Smooth muscle cell (in vitro differentiated cells): Measurements from ENCODE around the gene CTIF. TPM values are rescaled to one million over a fixed set of nuclear protein-coding genes. Genes with fewer than 3 reads are reported as not detected.

Experiments used
- DNase-seq: peaks from one replicate; lab custom pipeline; 2025; ENCODE audit not compliant: unreplicated experiment; lab: John Stamatoyannopoulos, UW
- H2AFZ ChIP-seq: fragments of 200-600 bp; sonication (generic); 2 replicates; pipeline ENCODE4 v1.6.0; 2016; ENCODE audit warnings: antibody characterized with exemption, low read depth, mild to moderate bottlenecking
- H3F3A ChIP-seq: fragments of 200-600 bp; sonication (generic); 2 replicates; pipeline ENCODE4 v1.6.0; 2017; ENCODE audit warnings: antibody characterized with exemption, low read depth
- H3K27ac ChIP-seq: fragments of 200-600 bp; sonication (generic); 2 replicates; pipeline ENCODE4 v1.5.1; 2016; ENCODE audit warnings: low read depth, mild to moderate bottlenecking
- H3K27me3 ChIP-seq: fragments of 200-600 bp; sonication (generic); 2 replicates; pipeline ENCODE4 v1.6.1; 2016; ENCODE audit warnings: low read depth, mild to moderate bottlenecking
- H3K36me3 ChIP-seq: fragments of 200-600 bp; sonication (generic); 2 replicates; pipeline ENCODE4 v1.5.1; 2016; ENCODE audit warnings: low read depth
- H3K4me1 ChIP-seq: fragments of 200-600 bp; sonication (generic); 2 replicates; pipeline ENCODE4 v1.5.1; 2016; ENCODE audit warnings: low read depth
- H3K4me2 ChIP-seq: fragments of 200-600 bp; sonication (generic); 2 replicates; pipeline ENCODE4 v1.6.0; 2016; ENCODE audit warnings: mild to moderate bottlenecking
- H3K4me3 ChIP-seq: fragments of 200-600 bp; sonication (generic); 2 replicates; pipeline ENCODE4 v1.5.1; 2016; ENCODE audit warnings: mild to moderate bottlenecking
- H3K79me2 ChIP-seq: fragments of 200-600 bp; sonication (generic); 2 replicates; pipeline ENCODE4 v1.6.0; 2016; ENCODE audit warnings: low read depth, mild to moderate bottlenecking
- H3K9ac ChIP-seq: fragments of 200-600 bp; sonication (generic); 2 replicates; pipeline ENCODE4 v1.6.0; 2016; ENCODE audit warnings: low read depth
- H3K9me3 ChIP-seq: fragments of 200-600 bp; sonication (generic); replicated peaks from 2 replicates; pipeline ENCODE4 v1.5.1; 2016; ENCODE audit warnings: low read depth
- H4K20me1 ChIP-seq: fragments of 200-600 bp; sonication (generic); 2 replicates; pipeline ENCODE4 v1.6.0; 2016; ENCODE audit warnings: low read depth
- CTCF ChIP-seq: fragments of 200-600 bp; sonication (generic); IDR thresholded peaks from 2 replicates; pipeline ENCODE4 v1.5.1; 2017; ENCODE audit warnings: borderline replicate concordance, mild to moderate bottlenecking, antibody characterized with exemption; ENCODE audit not compliant: insufficient read depth, poor library complexity, severe bottlenecking
- WGBS: methylation state at CpG from one replicate; pipeline ENCODE4 v1.1.7; 2016; ENCODE audit warnings: low lambda C conversion rate; 5-methylcytosine and 5-hydroxymethylcytosine counted together
- polyA plus RNA-seq: library from polyadenylated mRNA; unstranded; fragments of >200 nt; fragmentation: Nextera tagmentation; extraction: Ambion mirVana; gene quantifications from 2 replicates; pipeline ENCODE4 v1.2.1, GENCODE V29; 2016
- total RNA-seq: library from RNA; depleted of rRNA; stranded (reverse); fragments of >200 nt; gene quantifications from 2 replicates; pipeline ENCODE4 v1.2.3, GENCODE V29; 2014

Gene CTIF
- total and polyA plus RNA-seq, 2 experiments from 2014 or later, result 22.2 to 25.3 TPM

- Histone ChIP-seq H3F3A (peaks cover 37% of the 10 kb centered on the region), H3K9me3 (no peaks in the 10 kb centered on the region), H2AFZ (no peak overlapping the region), H3K4me1 (peaks cover 42% of the 10 kb centered on the region), H3K4me2 (peak overlapping the region; percentile 79), H3K27me3 (no peaks in the 10 kb centered on the region), H3K36me3 (no peaks in the 10 kb centered on the region), H3K4me3 (peak overlapping the region; percentile 4), H3K9ac (peak overlapping the region; percentile 37), H3K27ac (peak overlapping the region; percentile 92), H3K79me2 (peaks cover 19% of the 10 kb centered on the region), H4K20me1 (no peaks in the 10 kb centered on the region)
- 30% methylated on average over 18 of the region's 18 CpGs for WGBS
- DNase-seq, result peak; percentile 44
- no peak for TF ChIP-seq CTCF
These were observed 295.7 kb downstream of the CTIF start for GRCh38 chr18:48834413-48835031.

- H3K4me3 ChIP-seq, result no peak overlapping the region
- H3K4me1 ChIP-seq, result peaks cover 41% of the 10 kb centered on the region
- H3K36me3 ChIP-seq, result no peaks in the 10 kb centered on the region
- peak overlapping the region; percentile 92 for H3K27ac ChIP-seq
- peaks cover 17% of the 10 kb centered on the region for H3K79me2 ChIP-seq
- H3K27me3 ChIP-seq, result no peaks in the 10 kb centered on the region
- H4K20me1 ChIP-seq, result no peaks in the 10 kb centered on the region
- H3K9ac ChIP-seq, result no peak overlapping the region
- no peak for DNase-seq
- H3F3A ChIP-seq, result peaks cover 40% of the 10 kb centered on the region
- TF ChIP-seq CTCF, result no peak
- no peaks in the 10 kb centered on the region for H3K9me3 ChIP-seq
- 49% methylated on average over 3 of the region's 3 CpGs for WGBS
- H2AFZ ChIP-seq, result no peak overlapping the region
- peak overlapping the region; percentile 5 for H3K4me2 ChIP-seq
These were observed 296.3 kb downstream of the CTIF start for GRCh38 chr18:48835119-48835518.

- H3K9ac ChIP-seq, result no peak overlapping the region
- H3K9me3 ChIP-seq, result no peaks in the 10 kb centered on the region
- H3K36me3 ChIP-seq, result no peaks in the 10 kb centered on the region
- peak overlapping the region; percentile 92 for H3K27ac ChIP-seq
- no peaks in the 10 kb centered on the region for H3K27me3 ChIP-seq
- H3F3A ChIP-seq, result peaks cover 45% of the 10 kb centered on the region
- H3K4me3 ChIP-seq, result no peak overlapping the region
- WGBS, result 87% methylated on average over 3 of the region's 3 CpGs
- H3K4me2 ChIP-seq, result no peak overlapping the region
- peaks cover 10% of the 10 kb centered on the region for H3K79me2 ChIP-seq
- no peak overlapping the region for H2AFZ ChIP-seq
- DNase-seq, result no peak
- no peak for TF ChIP-seq CTCF
- peaks cover 45% of the 10 kb centered on the region for H3K4me1 ChIP-seq
- no peaks in the 10 kb centered on the region for H4K20me1 ChIP-seq
These were observed 296.9 kb downstream of the CTIF start for GRCh38 chr18:48835745-48836170.
